DOHH2 (cell line): ENCODE results near the gene COL4A4.

Experiments
- EZH2phosphoT487 ChIP-seq: fragments of 200-600 bp; sonication (generic); IDR thresholded peaks from 2 replicates; pipeline ENCODE4 v1.6.1; 2017; ENCODE audit warnings: borderline replicate concordance, mild to moderate bottlenecking, antibody characterized with exemption, low read length, moderate library complexity, mixed read lengths
- TF ChIP-seq, protein P1 (sequence below): fragments of 200-600 bp; sonication (generic); IDR thresholded peaks from one replicate; pipeline ENCODE4 v1.5.1; 2014; ENCODE audit warnings: antibody characterized with exemption, mild to moderate bottlenecking, low read depth, low read length; ENCODE audit not compliant: poor library complexity, severe bottlenecking

DNA sequence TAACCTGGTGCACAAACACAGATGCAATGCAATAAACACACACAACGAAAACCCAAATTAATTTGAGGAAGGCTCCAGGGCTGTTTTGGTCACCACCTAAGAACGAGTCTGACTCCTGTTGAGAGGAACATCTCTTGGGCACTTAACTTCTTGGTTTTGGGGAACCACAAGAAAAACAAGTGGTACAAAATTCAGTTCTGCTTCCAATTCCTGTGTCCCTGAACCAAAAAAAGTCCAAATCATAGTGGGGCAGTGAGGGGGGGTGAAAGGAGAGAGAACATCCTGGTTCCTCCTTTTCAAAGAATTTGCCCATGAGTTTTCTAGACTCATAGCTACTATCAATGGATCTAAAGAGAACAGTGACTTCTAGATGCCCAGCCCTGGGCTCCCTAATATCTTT, 143.6 kb downstream of the COL4A4 start:
- TF ChIP-seq, protein P1, sequence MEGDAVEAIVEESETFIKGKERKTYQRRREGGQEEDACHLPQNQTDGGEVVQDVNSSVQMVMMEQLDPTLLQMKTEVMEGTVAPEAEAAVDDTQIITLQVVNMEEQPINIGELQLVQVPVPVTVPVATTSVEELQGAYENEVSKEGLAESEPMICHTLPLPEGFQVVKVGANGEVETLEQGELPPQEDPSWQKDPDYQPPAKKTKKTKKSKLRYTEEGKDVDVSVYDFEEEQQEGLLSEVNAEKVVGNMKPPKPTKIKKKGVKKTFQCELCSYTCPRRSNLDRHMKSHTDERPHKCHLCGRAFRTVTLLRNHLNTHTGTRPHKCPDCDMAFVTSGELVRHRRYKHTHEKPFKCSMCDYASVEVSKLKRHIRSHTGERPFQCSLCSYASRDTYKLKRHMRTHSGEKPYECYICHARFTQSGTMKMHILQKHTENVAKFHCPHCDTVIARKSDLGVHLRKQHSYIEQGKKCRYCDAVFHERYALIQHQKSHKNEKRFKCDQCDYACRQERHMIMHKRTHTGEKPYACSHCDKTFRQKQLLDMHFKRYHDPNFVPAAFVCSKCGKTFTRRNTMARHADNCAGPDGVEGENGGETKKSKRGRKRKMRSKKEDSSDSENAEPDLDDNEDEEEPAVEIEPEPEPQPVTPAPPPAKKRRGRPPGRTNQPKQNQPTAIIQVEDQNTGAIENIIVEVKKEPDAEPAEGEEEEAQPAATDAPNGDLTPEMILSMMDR: no peak
- TF ChIP-seq EZH2phosphoT487: no peak
